DMS 273 treated with DMSO at 0.1 percent for 48 hours (cell line): ENCODE data around the gene CFH.
"Not testable (repeated sequence)": the region's sequence is repeated elsewhere in the genome, so short reads cannot be mapped to it uniquely, and the experiment has no call there.

Experiments
- DNase-seq: peaks from one replicate; lab custom pipeline; 2025; lab: John Stamatoyannopoulos, UW

The CFH gene

DNA sequence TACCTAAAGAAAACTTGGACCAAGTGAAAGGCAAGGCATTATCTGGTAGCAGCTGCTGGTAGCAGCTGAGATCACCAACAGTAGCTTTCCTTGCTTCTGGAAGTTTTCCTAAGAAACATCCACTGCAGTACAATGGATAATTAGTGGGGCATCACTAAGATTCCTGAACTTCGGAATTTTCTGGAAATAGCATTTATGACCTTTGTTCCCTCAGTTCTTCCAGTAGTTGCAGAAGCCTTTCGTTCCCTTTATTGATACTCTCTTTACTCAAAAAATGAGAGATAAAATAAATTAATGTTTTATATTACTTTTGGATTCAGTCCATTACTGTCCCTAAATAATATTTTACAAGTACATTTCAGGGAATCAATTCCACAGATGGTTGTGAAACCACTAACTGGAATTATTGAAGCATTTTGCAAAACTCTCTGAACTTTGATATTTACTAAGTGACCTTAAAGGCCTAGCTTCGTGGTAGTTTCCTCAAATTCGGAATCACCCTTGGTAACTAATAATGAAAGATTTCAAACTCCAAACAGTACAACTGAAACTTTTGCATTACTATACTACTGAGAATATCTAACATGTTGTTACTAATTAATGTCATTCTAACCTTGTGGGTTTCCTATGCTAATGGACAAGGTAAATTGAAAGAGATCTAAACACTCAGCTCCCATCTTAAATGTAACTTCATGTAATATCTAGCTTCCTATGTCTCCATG is 113.3 kb downstream of the CFH start:
- not testable (repeated sequence) for DNase-seq

DNA sequence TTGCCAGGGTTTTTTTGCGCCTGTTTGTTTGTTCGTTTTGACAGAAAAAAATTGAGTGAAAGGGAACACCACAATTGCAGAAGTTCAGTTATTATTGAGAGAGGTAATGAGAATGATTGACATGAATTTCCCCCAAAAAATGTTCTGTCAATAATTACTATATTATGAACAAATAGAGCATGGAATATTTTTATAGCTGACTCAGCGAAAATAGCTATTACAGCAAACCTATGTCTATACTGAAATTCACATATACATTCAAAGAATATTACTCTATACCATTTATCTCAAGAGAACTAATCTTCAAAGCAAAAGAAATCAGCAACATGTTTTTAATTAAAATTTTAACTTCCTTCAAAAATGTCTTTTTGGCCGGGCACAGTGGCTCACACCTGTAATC is 118.0 kb downstream of the CFH start:
- DNase-seq = not testable (repeated sequence)

DNA sequence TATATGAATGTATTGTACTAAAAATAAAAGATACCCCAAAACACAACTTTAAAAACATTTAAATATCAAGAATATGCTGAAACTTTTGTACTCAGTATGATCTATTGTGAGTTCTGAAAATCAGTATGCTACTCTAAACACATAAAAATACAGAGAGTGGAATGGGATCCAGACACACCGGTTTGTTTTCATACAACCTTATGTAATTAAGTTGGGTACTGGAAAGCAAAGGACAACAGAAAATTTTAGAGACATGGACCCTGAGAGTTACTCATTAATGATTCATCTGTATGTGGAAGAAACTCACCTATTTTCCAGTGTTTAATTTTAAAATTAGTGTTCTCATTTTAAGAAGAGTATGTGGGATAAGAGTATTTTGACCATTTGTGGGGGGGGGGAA is 121.9 kb downstream of the CFH start:
- no peak for DNase-seq

DNA sequence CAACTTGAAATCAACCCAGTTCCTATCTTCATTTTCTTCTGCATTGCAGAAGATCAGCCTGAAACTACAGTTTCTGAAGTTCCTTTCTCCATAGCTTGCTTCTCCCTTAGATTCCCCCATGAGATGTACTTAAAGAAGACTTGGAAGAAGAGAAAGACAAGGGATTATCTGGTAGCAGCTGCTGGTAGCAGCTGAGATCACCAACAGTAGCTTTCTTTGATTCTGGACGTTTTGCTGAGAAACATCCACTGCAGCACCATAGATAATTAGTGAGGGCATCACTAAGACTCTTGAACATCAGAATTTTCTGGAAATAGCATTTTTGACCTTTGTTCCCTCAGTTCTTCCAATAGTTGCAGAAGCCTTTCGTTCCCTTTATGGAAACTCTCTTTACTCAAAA is 122.3 kb downstream of the CFH start:
- DNase-seq = no peak

DNA sequence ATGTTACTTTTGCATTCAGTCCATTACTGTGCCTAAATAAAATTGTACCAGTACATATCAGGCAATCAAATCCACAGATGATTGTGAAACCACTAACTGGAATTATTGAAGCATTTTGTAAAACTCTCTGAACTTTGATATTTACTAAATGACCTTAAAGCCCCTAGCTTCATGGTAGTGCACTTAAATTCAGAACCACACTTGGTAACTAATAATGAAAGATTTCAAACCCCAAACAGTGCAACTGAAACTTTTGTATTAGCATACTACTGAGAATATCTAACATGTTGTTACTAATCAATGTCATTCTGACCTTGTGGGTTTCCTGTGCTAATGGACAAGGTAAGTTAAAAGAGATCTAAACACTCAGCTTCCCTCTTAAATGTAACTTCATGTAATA is 122.8 kb downstream of the CFH start, which contains the start of gene CFHR3:
Gene CFHR3 (plus strand): TSS at position 238 of the 400 bp plus-strand sequence. CDS start 47 bp downstream, at position 285.
- DNase-seq = no peak

DNA sequence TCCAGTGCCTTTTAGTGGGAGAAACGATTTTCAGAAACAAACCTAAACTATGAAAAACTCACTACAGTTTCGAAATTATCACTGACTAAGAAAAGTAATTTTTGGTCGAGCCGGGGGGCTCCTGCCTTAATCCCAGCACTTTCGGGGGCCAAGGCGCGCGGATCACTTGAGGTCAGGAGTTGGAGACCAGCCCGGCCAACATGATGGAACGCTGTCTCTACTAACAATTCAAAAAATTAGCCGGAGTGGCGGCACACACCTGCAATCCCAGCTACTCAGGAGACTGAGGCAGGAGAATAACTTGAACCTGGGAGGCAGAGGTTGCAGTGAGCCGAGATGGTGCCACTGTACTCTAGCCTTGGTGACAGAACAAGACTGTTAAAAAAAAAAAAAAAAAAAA is 125.8 kb downstream of the CFH start:
- no peak for DNase-seq

DNA sequence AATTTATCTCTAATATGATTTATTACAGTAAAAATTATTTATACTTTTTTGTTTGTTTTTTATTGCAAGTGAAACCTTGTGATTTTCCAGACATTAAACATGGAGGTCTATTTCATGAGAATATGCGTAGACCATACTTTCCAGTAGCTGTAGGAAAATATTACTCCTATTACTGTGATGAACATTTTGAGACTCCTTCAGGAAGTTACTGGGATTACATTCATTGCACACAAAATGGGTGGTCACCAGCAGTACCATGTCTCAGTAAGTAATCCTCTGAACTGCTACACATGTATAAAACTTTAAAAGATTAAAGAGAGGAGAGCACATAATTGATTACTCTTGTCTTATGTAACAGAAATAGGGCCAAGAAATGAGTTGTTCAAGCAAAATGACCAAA is 127.2 kb downstream of the CFH start:
- no peak for DNase-seq

DNA sequence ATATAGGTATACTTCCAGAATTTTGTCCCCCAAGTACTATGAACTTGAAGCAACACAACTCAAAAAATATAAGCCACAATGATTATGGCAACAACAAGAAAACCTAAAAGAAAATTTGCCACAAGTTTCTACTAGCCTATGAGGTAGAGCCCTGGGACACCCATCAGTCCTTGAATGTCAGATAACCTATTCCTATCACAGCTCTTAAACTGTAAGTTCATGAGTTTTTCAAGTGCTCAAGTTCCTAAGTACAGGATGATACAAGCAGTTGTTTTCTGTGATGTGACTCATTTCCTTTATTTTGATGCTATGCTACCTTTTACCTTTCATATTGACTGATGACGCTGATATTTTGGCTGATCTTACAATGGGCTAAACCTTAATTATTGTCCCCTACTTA is 139.4 kb downstream of the CFH start:
- not testable (repeated sequence) for DNase-seq

DNA sequence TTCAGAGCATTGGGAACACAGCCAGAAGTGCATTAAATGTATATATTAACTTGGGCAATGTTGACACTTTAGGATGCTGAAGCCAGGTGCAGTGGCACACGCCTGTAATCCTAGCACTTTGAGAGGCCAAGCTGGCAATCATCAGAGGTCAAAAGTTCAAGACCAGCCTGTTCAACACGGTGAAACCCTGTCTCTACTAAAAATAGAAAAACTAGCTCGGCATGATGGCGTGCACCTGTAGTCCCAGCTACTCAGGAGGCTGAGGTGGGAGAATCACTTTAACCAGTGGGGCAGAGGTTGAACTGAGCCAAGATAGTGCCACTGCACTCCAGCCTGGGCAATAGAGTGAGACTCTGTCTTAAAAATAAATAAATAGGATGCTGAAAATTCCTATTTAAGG is 142.3 kb downstream of the CFH start:
- not testable (repeated sequence) for DNase-seq
